ENCODE results near the gene PDS5B. TPM values are rescaled to one million over a fixed set of nuclear protein-coding genes. Genes with fewer than 3 reads are reported as not detected.
A peak's percentile ranks its signal among the peaks of the same experiment; 100 is the strongest.
"Not testable (repeated sequence)": the region's sequence is repeated elsewhere in the genome, so short reads cannot be mapped to it uniquely, and the experiment has no call there.

Gene PDS5B
- total RNA-seq, 1 donor from 2014 or later, result 59.2 TPM

DNA sequence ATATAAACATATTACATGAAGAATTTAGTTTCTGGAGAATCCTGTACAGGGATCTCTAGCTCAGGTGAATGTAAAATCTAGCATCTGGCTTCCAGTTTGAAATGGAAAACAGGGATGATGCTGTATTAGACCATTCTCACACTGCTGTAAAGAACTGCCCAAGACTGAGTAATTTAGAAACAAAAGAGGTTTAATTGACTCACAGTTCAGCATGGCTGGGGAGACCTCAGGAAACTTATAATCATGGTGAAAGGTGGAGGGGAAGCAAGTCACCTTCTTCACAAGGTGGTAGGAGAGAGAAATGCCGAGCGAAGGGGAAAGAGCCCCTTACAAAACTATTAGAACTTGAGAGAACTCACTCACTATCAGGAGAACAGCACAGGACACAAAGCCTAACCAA is 30.6 kb upstream of the PDS5B start:
- H3K36me3 Mint-ChIP-seq (ENCODE audit: unreplicated experiment), result no peaks in the 10 kb centered on the region
- TF ChIP-seq, protein P1, sequence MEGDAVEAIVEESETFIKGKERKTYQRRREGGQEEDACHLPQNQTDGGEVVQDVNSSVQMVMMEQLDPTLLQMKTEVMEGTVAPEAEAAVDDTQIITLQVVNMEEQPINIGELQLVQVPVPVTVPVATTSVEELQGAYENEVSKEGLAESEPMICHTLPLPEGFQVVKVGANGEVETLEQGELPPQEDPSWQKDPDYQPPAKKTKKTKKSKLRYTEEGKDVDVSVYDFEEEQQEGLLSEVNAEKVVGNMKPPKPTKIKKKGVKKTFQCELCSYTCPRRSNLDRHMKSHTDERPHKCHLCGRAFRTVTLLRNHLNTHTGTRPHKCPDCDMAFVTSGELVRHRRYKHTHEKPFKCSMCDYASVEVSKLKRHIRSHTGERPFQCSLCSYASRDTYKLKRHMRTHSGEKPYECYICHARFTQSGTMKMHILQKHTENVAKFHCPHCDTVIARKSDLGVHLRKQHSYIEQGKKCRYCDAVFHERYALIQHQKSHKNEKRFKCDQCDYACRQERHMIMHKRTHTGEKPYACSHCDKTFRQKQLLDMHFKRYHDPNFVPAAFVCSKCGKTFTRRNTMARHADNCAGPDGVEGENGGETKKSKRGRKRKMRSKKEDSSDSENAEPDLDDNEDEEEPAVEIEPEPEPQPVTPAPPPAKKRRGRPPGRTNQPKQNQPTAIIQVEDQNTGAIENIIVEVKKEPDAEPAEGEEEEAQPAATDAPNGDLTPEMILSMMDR (IDR thresholded peaks at IDR 0.05; ENCODE audit: partially characterized antibody, unreplicated experiment), result no peak
- H3K4me1 Mint-ChIP-seq (ENCODE audit: low read depth, unreplicated experiment), result no peaks in the 10 kb centered on the region
- no peaks in the 10 kb centered on the region for H3K27me3 Mint-ChIP-seq (ENCODE audit: unreplicated experiment)
- no peak overlapping the region for H3K27ac Mint-ChIP-seq (ENCODE audit: unreplicated experiment)
- H3K4me3 Mint-ChIP-seq (ENCODE audit: unreplicated experiment), result no peak overlapping the region
- H3K9me3 Mint-ChIP-seq (ENCODE audit: unreplicated experiment), result peaks cover 2% of the 10 kb centered on the region
- no peak for DNase-seq

DNA sequence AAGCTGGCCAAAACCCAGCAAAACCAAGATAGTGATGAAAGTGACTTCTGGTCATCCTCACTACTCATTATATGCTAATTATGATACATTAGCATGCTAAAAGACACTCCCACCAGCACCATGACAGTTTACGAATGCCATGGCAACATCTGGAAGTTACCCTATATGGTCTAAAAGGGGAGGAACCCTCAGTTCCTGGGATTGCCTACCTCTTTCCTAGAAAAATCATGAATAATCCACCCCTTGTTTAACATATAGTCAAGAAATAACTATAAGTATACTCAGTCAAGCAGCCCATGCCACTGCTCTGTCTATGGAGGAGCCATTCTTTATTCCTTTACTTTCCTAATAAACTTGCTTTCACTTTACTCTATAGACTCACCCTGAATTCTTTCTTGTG is 25.4 kb upstream of the PDS5B start:
- DNase-seq; H3K27ac Mint-ChIP-seq (ENCODE audit: unreplicated experiment); H3K4me1 Mint-ChIP-seq (ENCODE audit: low read depth, unreplicated experiment); H3K4me3 Mint-ChIP-seq (ENCODE audit: unreplicated experiment); H3K9me3 Mint-ChIP-seq (ENCODE audit: unreplicated experiment); H3K27me3 Mint-ChIP-seq (ENCODE audit: unreplicated experiment); H3K36me3 Mint-ChIP-seq (ENCODE audit: unreplicated experiment): not testable (repeated sequence)

DNA sequence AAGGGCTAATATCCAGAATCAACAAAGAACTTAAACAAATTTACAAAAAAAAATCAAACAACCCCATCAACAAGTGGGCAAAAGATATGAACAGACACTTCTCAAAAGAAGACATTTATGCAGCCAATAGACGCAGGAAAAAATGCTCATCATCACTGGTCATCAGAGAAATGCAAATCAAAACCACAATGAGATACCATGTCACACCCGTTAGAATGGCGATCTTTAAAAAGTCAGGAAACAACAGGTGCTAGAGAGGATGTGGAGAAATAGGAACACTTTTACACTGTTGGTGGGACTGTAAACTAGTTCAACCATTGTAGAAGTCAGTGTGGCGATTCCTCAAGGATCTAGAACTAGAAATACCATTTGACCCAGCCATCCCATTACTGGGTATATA is 10.6 kb upstream of the PDS5B start:
- H3K4me3 Mint-ChIP-seq (ENCODE audit: unreplicated experiment); H3K9me3 Mint-ChIP-seq (ENCODE audit: unreplicated experiment); H3K4me1 Mint-ChIP-seq (ENCODE audit: low read depth, unreplicated experiment); H3K27me3 Mint-ChIP-seq (ENCODE audit: unreplicated experiment); H3K27ac Mint-ChIP-seq (ENCODE audit: unreplicated experiment); DNase-seq: not testable (repeated sequence)
- H3K36me3 Mint-ChIP-seq (ENCODE audit: unreplicated experiment), result peaks cover 15% of the 10 kb centered on the region

DNA sequence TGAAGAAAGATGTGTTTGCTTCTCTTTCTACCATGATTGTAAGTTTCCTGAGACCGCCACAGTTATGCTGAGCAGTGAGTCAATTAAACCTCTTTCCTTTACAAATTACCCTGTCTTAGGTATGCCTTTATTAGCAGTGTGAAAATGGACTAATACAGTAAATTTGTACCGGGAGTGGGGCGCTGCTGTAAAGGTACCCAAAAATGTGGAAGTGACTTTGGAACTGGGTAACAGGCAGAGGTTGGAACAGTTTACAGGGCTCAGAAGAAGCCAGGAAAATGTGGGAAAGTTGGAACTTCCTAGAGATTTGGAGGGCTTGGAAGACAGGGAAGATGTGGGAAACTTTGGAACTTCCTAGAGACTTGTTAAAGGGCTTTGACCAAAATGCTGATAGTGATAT is 9.2 kb upstream of the PDS5B start:
- H3K4me3 Mint-ChIP-seq (ENCODE audit: unreplicated experiment), result no peak overlapping the region
- TF ChIP-seq, protein P1 (IDR thresholded peaks at IDR 0.05; ENCODE audit: partially characterized antibody, unreplicated experiment), result no peak
- no peaks in the 10 kb centered on the region for H3K4me1 Mint-ChIP-seq (ENCODE audit: low read depth, unreplicated experiment)
- peaks cover 6% of the 10 kb centered on the region for H3K9me3 Mint-ChIP-seq (ENCODE audit: unreplicated experiment)
- peaks cover 1% of the 10 kb centered on the region for H3K27me3 Mint-ChIP-seq (ENCODE audit: unreplicated experiment)
- H3K36me3 Mint-ChIP-seq (ENCODE audit: unreplicated experiment), result peaks cover 15% of the 10 kb centered on the region
- DNase-seq, result no peak
- no peak overlapping the region for H3K27ac Mint-ChIP-seq (ENCODE audit: unreplicated experiment)

DNA sequence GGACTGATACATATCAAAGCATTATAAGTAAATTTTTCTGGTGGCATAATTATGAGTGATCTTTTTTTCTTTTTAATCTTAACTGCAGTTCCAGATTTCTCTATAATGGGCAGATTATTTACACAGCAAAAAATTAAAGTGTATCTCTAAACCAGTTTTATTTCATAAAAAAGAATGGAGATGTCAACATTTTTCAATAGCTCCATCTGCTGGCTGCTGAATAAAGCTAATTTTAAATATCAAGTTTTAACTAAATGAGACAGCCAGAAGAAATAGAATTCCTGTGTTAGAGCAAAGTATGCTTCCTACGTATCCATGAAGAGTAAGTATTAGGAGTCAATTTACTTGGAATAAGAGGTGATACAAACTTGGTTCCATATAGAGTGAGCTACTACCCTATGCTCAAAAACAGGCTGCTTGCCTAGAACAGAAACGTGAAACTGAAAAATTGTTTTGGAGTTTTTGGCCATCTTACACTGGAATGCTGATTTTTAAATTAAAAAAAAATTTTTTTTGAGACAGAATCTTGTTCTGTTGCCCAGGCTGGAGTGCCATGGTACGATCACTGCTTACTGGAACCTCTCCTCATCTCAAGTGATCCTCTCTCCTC is 5.0 kb upstream of the PDS5B start:
- Mint-ChIP-seq H3K4me3 (ENCODE audit: unreplicated experiment) (no peak overlapping the region), H3K36me3 (ENCODE audit: unreplicated experiment) (peaks cover 15% of the 10 kb centered on the region), H3K4me1 (ENCODE audit: low read depth, unreplicated experiment) (no peaks in the 10 kb centered on the region)

DNA sequence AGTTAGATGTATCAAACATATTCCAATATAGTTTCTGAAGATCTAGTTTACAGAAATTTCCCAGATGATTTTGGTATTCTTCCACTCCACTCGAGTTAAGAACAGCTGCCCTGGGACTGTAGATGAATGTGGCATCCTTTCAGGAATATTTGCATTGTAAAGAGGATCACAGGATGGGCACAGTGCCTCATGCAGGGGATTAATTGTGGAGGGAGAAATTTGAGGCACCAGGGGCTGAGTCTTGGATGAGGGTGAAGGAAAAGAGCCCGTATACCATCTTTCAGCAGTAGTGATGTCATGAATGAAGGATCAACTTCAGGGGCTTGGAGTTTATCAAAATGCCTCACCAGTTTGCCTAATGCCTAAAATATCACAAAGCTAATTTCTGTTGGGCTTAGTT is 4.0 kb upstream of the PDS5B start:
- peaks cover 9% of the 10 kb centered on the region for H3K9me3 Mint-ChIP-seq (ENCODE audit: unreplicated experiment)
- no peak overlapping the region for H3K27ac Mint-ChIP-seq (ENCODE audit: unreplicated experiment)
- H3K36me3 Mint-ChIP-seq (ENCODE audit: unreplicated experiment), result peaks cover 10% of the 10 kb centered on the region
- no peak overlapping the region for H3K4me3 Mint-ChIP-seq (ENCODE audit: unreplicated experiment)
- no peaks in the 10 kb centered on the region for H3K4me1 Mint-ChIP-seq (ENCODE audit: low read depth, unreplicated experiment)
- DNase-seq, result no peak
- peaks cover 9% of the 10 kb centered on the region for H3K27me3 Mint-ChIP-seq (ENCODE audit: unreplicated experiment)
- TF ChIP-seq, protein P1 (IDR thresholded peaks at IDR 0.05; ENCODE audit: partially characterized antibody, unreplicated experiment), result no peak

More for the DNA sequence above, 5.0 kb upstream of the PDS5B start:
- Mint-ChIP-seq H3K27ac (ENCODE audit: unreplicated experiment) (no peak overlapping the region), H3K9me3 (ENCODE audit: unreplicated experiment) (peaks cover 12% of the 10 kb centered on the region), H3K27me3 (ENCODE audit: unreplicated experiment) (peaks cover 8% of the 10 kb centered on the region)
- TF ChIP-seq, protein P1 (IDR thresholded peaks at IDR 0.05; ENCODE audit: partially characterized antibody, unreplicated experiment), result peak; percentile 52
- no peak for DNase-seq

Data from glutamatergic neuron (in vitro differentiated cells).